ENCODE measurements around the gene NEURL1.

DNA sequence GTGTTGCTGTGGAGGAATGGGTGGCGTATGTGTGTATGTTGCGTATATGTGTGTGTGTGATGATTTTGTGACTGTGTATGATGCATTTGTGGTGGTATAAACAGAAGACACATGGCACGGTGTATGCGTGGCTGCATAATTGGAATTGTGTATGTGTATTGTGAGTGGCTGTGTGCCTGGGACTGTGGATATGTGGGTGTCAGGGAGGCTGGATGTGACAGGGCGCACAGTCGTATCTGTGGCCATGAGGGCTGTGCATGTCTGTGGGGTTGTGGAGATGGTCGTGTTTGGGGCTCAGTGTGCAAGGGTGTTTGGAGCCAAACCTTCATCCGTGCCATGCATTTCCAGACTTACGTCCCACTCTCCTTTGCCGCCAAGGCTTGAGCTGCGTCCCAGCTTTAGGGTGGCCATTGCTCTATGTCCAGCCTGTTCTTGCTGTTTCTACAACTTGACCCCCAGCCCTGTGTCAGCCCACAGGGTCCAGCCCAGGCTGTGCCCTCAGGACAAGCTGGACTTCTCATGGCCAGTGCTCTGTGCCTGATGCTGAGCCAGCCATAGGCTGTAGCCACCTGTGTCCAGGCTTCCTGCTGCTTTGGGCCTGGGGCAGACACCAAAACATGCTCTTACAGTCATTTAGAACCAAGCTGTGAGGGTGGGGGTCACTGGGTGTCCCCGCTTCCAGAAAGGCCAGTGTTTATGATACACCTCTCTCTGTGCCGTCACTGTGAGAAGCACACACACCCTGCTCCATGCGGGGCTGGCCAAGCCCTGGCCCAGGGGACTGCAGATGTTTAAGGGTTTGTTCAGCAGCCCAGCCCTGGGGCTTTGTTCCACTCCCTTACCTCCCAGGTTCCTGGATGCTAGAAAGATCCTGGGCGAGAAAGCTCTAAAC, 127.6 kb downstream of the NEURL1 start:
- TF ChIP-seq, protein P1, sequence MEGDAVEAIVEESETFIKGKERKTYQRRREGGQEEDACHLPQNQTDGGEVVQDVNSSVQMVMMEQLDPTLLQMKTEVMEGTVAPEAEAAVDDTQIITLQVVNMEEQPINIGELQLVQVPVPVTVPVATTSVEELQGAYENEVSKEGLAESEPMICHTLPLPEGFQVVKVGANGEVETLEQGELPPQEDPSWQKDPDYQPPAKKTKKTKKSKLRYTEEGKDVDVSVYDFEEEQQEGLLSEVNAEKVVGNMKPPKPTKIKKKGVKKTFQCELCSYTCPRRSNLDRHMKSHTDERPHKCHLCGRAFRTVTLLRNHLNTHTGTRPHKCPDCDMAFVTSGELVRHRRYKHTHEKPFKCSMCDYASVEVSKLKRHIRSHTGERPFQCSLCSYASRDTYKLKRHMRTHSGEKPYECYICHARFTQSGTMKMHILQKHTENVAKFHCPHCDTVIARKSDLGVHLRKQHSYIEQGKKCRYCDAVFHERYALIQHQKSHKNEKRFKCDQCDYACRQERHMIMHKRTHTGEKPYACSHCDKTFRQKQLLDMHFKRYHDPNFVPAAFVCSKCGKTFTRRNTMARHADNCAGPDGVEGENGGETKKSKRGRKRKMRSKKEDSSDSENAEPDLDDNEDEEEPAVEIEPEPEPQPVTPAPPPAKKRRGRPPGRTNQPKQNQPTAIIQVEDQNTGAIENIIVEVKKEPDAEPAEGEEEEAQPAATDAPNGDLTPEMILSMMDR (IDR thresholded peaks at IDR 0.05), result no peak
- TF ChIP-seq POLR2A (IDR thresholded peaks at IDR 0.05), result no peak

Data from stomach (tissue), 4 donors.